Diencephalon (tissue), 1 donor: ENCODE results near the gene FGF23. TPM values are rescaled to one million over a fixed set of nuclear protein-coding genes. Genes with fewer than 3 reads are reported as not detected.

Source experiments
- total RNA-seq: library from RNA; depleted of rRNA; stranded (reverse); fragments of >200 nt; gene quantifications from one replicate; pipeline ENCODE4 v1.2.3, GENCODE V29; 2014

FGF23 gene
- total RNA-seq = not detected

DNA sequence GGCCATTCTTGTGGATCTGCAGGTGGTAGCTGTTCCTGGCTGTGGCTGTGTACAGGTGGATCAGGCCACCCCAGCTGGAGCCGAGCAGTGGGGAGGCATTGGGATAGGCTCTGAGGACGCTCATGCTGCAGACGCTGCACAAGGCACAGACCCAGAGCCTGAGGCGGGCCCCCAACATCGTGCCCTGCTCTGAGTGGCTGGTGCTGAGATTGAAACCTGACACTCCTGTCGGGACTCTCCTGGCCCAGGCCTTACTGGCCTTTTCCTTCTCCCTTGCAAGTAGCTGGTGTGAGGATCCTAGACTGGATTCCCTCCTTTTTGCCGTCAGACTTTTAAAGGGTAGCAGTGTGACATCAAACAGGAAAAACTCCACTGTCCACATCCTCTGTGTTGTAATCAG, at the start of gene FGF23:
TSS of gene FGF23 (minus strand) at position 308 of the 400 bp plus-strand sequence. CDS start at position 178, 130 bp downstream.

DNA sequence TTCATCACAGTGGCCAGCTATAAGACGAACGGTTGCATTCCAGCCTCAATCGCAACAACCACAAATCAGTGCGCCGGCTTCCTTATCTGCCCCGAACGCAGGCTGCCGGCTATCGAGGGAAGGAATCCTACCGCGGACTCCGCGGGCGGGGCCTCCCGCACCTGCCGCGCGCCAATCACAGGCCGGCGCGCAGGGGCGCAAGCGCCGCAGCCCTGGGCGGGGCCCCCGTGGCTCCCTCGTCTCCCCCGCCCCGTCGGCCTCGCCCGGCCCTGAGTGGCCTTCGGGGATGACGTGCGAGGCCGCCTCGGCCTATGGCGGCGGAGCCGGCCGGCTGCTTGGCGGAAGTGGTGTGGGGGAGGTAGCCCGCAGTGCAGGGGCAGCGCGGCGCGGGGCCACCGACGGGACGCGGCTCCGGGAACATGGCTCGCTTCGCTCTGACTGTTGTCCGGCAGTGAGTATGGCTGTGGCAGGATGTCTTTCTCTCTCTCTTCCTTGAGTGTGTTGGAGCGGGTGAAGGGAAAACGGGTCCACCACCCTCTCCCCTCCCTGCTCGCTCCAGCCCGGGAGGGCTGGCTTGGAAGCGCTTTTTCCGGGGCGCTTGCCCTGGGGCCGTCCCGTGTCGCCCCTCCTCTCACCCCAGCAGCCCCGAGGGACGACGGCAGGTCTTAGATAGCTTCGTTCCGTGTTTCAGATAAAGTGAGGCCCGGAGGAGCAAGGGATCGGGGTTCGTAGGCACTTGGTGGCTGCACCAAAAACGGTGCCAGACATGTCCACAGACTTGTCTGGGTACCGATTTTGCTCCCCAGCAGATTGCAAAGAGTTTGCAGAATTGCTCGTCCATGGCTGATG, 58.4 kb downstream of the FGF23 start, which contains the start of gene TIGAR:
TSS of gene TIGAR (plus strand) at position 361 of the 849 bp plus-strand sequence. CDS start at position 420, 59 bp downstream.

Other genes starting within 250 kb of the FGF23 start
- 191 TPM for gene CCND2, start 106.0 kb downstream of the FGF23 start, total RNA-seq
- 9.0 TPM for gene TIGAR, start 58.5 kb downstream of the FGF23 start, total RNA-seq
- gene FGF6, start 66.1 kb upstream of the FGF23 start, total RNA-seq = not detected
- 7.8 TPM for gene RAD51AP1, start 159.2 kb upstream of the FGF23 start, total RNA-seq
- 27.7 TPM for gene DYRK4, start 182.5 kb upstream of the FGF23 start, total RNA-seq